Suprapubic skin (tissue), 4 donors: ENCODE results near the gene SLC25A43. TPM values are rescaled to one million over a fixed set of nuclear protein-coding genes. Genes with fewer than 3 reads are reported as not detected.
"Not testable (repeated sequence)": the region's sequence is repeated elsewhere in the genome, so short reads cannot be mapped to it uniquely, and the experiment has no call there.

Experiments used
- DNase-seq, 2 donors: peaks; one replicate each; pipeline ENCODE4 v3.0.0-alpha.2; 2019; ENCODE audit warnings: low spot score in 2 of 2
- H3K27ac ChIP-seq: fragments of 200-600 bp; sonication (generic); one replicate; pipeline ENCODE4 v1.5.1; 2019
- H3K27me3 ChIP-seq: fragments of 200-600 bp; sonication (generic); one replicate; pipeline ENCODE4 v1.5.1; 2019
- H3K36me3 ChIP-seq: fragments of 200-600 bp; sonication (generic); one replicate; pipeline ENCODE4 v1.5.1; 2019
- H3K4me1 ChIP-seq: fragments of 200-600 bp; sonication (generic); one replicate; pipeline ENCODE4 v1.5.1; 2019
- H3K4me3 ChIP-seq: fragments of 200-600 bp; sonication (generic); one replicate; pipeline ENCODE4 v1.5.1; 2019; ENCODE audit warnings: mild to moderate bottlenecking
- H3K9me3 ChIP-seq: fragments of 200-600 bp; sonication (generic); one replicate; pipeline ENCODE4 v1.5.1; 2019
- CTCF ChIP-seq, 2 donors: fragments of 200-600 bp in 1 of 2; fragments of 450-650 bp in 1 of 2; sonication (generic) in 1 of 2; IDR thresholded peaks; one replicate each; pipeline ENCODE4 v1.5.1; 2016 to 2019; ENCODE audit warnings: antibody characterized with exemption in 2 of 2, mild to moderate bottlenecking in 1 of 2, moderate library complexity in 1 of 2
- EP300 ChIP-seq: sonication (generic); formaldehyde crosslinking; IDR thresholded peaks from one replicate; pipeline ENCODE4 v1.6.1; 2017; ENCODE audit warnings: antibody characterized with exemption
- POLR2A ChIP-seq, 2 donors: fragments of 450-650 bp; IDR thresholded peaks; one replicate each; pipeline ENCODE4 v1.6.1; 2017; ENCODE audit warnings: antibody characterized with exemption in 2 of 2, mild to moderate bottlenecking in 2 of 2, moderate library complexity in 2 of 2
- POLR2AphosphoS5 ChIP-seq, 3 donors: sonication (generic); formaldehyde crosslinking; IDR thresholded peaks; one replicate each; pipeline ENCODE4 v1.6.1; 2017; ENCODE audit warnings: antibody characterized with exemption in 3 of 3
- WGBS: methylation state at CpG from one replicate; pipeline ENCODE4 v1.1.5; 2018; 5-methylcytosine and 5-hydroxymethylcytosine counted together
- total RNA-seq, 4 donors: library from RNA; depleted of rRNA; stranded (reverse); fragments of >200 nt; gene quantifications; one replicate each; pipeline ENCODE4 v1.1.0, GENCODE V29; 2016

Gene SLC25A43
- total RNA-seq, 4 donors from 2014 or later, result 17.9 to 33.0 (median 29.9) TPM

GRCh38 chrX:119427795-119428185 is 28.7 kb downstream of the SLC25A43 start:
- H3K27ac ChIP-seq, result no peak overlapping the region
- no peaks in the 10 kb centered on the region for H3K36me3 ChIP-seq
- 81% methylated on average over 4 of the region's 4 CpGs for whole genome bisulfite sequencing
- no peaks in the 10 kb centered on the region for H3K27me3 ChIP-seq
- H3K4me1 ChIP-seq, result peaks cover 3% of the 10 kb centered on the region
- no peak for DNase-seq
- H3K4me3 ChIP-seq, result no peak overlapping the region
- no peaks in the 10 kb centered on the region for H3K9me3 ChIP-seq
- no peak for TF ChIP-seq EP300
- no peak for TF ChIP-seq CTCF (IDR thresholded peaks at IDR 0.05)
- no peak for TF ChIP-seq POLR2A (IDR thresholded peaks at IDR 0.05)
- TF ChIP-seq POLR2AphosphoS5 (IDR thresholded peaks at IDR 0.05), result no peak

- WGBS, result 49% methylated on average over 3 of the region's 4 CpGs
- TF ChIP-seq CTCF (IDR thresholded peaks at IDR 0.05) (no peak), EP300 (no peak), POLR2AphosphoS5 (IDR thresholded peaks at IDR 0.05) (no peak), POLR2A (IDR thresholded peaks at IDR 0.05) (no peak)
- DNase-seq, result no peak
- Histone ChIP-seq H3K4me3 (no peak overlapping the region), H3K27ac (no peak overlapping the region), H3K36me3 (no peaks in the 10 kb centered on the region), H3K27me3 (no peaks in the 10 kb centered on the region), H3K4me1 (peaks cover 3% of the 10 kb centered on the region), H3K9me3 (no peaks in the 10 kb centered on the region)
These were observed 30.3 kb downstream of the SLC25A43 start for GRCh38 chrX:119429471-119429870.

- not testable (repeated sequence) for H3K4me1 ChIP-seq, H3K27me3 ChIP-seq, H3K4me3 ChIP-seq, DNase-seq, H3K36me3 ChIP-seq, H3K9me3 ChIP-seq, H3K27ac ChIP-seq
- 88% methylated on average over 10 of the region's 17 CpGs for WGBS
These were observed 42.2 kb downstream of the SLC25A43 start for GRCh38 chrX:119441295-119441694.

DNA sequence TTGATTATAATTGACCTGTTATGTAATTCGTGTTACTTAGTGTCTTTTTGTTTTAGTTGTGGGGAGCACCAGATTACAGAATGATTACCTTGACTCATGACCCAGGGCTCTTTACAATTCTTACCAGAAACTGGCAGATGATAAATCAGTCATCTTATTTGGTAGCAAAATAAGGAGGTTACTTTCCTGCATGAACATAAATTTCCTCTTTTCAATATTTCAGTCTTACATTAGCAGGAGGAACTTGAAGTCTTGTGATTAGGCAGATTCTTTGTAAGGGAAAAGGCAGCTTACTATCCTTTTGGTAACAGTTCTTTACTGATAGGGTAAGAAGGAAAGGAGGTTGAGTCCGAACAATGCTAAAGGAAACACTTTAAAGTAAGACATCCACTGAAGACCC is 43.1 kb downstream of the SLC25A43 start:
- 70% methylated on average over 2 of the region's 2 CpGs for WGBS
- no peak overlapping the region for H3K27ac ChIP-seq
- DNase-seq, result no peak
- H3K27me3 ChIP-seq, result no peaks in the 10 kb centered on the region
- no peaks in the 10 kb centered on the region for H3K36me3 ChIP-seq
- no peaks in the 10 kb centered on the region for H3K9me3 ChIP-seq
- TF ChIP-seq CTCF (IDR thresholded peaks at IDR 0.05) (no peak), POLR2AphosphoS5 (IDR thresholded peaks at IDR 0.05) (no peak), EP300 (no peak), POLR2A (IDR thresholded peaks at IDR 0.05) (no peak)
- H3K4me1 ChIP-seq, result no peaks in the 10 kb centered on the region
- no peak overlapping the region for H3K4me3 ChIP-seq

- Histone ChIP-seq H3K4me1 (no peaks in the 10 kb centered on the region), H3K36me3 (peaks cover 5% of the 10 kb centered on the region), H3K27ac (no peak overlapping the region), H3K27me3 (no peaks in the 10 kb centered on the region), H3K4me3 (no peak overlapping the region), H3K9me3 (no peaks in the 10 kb centered on the region)
- DNase-seq, result no peak
- 77% methylated on average over 4 of the region's 4 CpGs for WGBS
- TF ChIP-seq POLR2AphosphoS5 (IDR thresholded peaks at IDR 0.05) (no peak), EP300 (no peak), POLR2A (IDR thresholded peaks at IDR 0.05) (no peak), CTCF (IDR thresholded peaks at IDR 0.05) (no peak)
These were observed 54.1 kb downstream of the SLC25A43 start for GRCh38 chrX:119453202-119453601.

DNA sequence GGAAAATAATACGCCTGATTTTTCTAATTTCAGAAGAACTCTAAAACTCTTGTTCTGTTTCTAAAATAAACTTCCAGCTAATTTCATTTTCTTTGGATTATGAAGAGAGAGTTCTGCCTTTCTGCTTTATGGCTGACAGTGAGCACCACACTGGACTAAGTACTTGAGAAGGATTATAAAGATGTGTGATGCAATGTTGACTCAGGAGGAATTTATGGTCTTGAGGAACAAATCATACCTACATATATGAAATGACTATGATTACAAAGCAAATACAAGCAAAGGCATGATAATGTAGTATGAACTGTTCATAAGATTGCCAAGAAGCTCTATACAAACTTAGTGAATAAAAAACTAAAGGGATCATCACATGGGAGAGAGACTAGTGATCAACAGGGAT is 56.1 kb downstream of the SLC25A43 start:
- WGBS, result 85% methylated on average over 1 of the region's 1 CpG
- TF ChIP-seq CTCF (IDR thresholded peaks at IDR 0.05) (no peak), EP300 (no peak), POLR2A (IDR thresholded peaks at IDR 0.05) (no peak), POLR2AphosphoS5 (IDR thresholded peaks at IDR 0.05) (no peak)

More for the DNA sequence above, 56.1 kb downstream of the SLC25A43 start:
- H3K27me3 ChIP-seq, result no peaks in the 10 kb centered on the region
- no peaks in the 10 kb centered on the region for H3K9me3 ChIP-seq
- no peak for DNase-seq
- peaks cover 5% of the 10 kb centered on the region for H3K36me3 ChIP-seq
- no peaks in the 10 kb centered on the region for H3K4me1 ChIP-seq
- H3K27ac ChIP-seq, result no peak overlapping the region
- no peak overlapping the region for H3K4me3 ChIP-seq
